HG03060 (cell line): ENCODE measurements around the gene OR5K2.

ENCODE experiments used
- ATAC-seq: cut with Tn5 transposase; IDR thresholded peaks from one replicate; pipeline ENCODE4 v1.9.1; 2021; ENCODE audit warnings: low read depth, moderate number of reproducible peaks; ENCODE audit not compliant: unreplicated experiment

Gene OR5K2

GRCh38 chr3:98521897-98522543 is 24.5 kb downstream of the OR5K2 start:
- ATAC-seq = peak; percentile 21

DNA sequence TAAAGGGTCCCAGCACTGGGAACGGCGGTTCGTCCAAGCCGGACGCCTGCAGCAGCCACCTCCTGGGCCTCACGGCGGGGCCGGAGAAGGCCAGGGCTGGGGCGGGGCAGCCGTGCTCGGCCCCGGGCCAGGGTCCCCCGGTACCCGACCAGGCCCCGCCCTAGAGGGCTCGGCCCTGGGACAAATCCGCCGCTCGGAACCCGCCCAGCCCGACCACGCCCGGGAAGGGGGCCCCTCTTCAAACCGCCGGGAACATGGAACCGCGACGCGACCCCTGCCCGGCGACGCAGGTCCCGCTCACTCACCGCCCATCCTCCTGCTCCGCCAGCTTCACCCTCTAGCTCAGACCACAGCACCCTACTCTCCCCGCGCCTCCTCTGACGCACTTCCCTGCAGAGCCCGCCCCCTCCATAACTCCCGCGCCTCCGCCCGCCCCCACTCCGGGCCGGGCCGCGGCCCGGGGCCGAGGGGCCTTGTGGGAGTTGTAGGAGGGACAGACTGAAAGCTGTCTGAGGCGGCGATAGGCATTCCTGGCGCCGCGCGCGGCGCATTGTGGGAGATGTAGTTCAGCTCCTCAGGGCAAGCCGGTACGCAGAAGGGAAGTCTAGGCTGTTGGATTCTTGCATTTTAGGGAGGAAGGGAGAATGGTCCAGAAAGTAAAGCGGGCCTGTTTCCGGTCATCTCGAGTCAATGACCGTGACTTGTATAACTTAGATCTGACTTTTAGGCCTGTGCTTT is 25.2 kb downstream of the OR5K2 start, which contains the start of gene CLDND1:
Gene CLDND1, minus strand, starts transcription at position 359 of the 738 bp plus-strand sequence. CDS start 1,478 bp downstream, outside the sequence.
- ATAC-seq = peak; percentile 68

- ATAC-seq = no peak
Measured at GRCh38 chr3:98525494-98525893, 28.0 kb downstream of the OR5K2 start.

DNA sequence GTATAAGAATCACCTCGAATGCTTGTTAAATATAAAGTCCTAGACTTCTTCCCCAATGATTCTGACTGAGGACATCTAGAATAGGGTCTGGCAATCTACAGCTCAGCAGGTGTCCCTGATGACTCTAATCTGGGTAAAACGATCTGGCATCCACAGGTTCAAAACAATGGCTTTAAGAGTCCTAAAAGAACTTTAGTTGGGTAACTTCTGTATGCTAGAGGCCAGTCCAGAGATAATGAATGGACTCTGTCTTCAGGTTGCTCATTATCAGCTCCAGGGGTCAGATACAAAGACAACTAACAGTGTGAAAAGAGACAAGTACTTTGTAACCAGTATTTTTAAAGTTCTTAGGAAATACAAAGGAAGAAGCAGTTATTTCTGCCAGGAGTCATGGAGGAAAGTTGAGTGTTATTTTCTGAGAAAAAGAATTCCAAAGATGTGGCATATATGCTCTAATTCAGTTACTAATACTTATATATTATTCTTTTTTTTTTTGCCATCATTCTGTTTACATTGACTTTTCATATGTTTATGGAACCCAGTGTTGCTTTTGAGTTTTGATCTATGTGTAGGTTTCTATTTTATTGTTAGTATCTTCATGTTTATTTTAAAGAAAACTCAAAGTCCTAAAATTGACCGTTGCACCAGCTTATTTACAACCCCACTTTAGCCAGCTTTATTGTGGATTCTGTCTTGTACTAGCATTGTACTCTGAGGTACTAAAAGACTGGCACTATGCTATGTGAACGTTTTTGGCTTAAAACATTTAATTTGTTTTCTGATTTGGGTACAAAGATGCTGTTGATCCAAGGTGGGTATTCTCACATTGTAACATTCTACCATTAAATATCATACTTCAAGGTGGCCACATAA is 31.2 kb downstream of the OR5K2 start:
- ATAC-seq = no peak

- ATAC-seq = no peak
Measured at GRCh38 chr3:98529856-98530459, 32.5 kb downstream of the OR5K2 start.

DNA sequence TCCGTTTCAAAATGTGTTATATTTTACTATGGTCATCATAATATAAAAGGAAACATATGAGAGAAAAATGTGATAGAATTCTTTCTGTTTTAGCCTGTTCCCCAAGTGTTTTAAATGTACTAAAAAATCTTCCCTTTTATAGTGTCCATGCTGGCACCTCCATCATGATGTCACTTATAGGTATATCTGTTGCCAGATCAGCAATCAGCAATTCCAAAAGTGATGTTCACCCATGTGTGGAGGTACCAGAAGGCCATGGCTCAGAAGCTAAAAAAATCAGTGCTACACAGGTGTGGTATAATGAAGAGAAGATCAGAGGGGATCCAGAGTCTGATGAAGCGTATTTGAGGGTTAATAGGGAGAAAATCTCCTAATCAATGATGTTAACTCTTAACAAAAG is 33.2 kb downstream of the OR5K2 start:
- no peak for ATAC-seq

DNA sequence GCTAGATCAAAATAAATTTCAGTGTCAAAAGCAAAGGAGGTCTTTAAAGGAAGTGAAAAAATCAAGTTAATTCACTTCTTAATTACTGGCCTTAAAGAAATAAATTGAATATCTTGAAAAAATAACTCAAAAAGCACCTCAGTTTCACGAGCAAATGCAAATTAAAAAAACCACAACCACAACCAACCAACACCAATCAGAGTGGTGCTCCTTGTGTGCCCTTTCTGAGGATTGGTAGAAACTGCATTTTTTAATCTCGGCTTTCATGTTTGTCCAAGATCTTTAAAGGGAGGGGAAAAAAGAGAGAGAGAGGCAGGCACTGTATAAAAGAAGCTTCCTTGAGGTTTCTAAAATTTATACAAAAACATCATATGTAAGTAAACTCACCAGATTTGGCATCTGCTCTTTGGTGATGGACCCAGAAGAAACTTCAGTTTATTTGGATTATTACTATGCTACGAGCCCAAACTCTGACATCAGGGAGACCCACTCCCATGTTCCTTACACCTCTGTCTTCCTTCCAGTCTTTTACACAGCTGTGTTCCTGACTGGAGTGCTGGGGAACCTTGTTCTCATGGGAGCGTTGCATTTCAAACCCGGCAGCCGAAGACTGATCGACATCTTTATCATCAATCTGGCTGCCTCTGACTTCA is 34.3 kb downstream of the OR5K2 start, which contains the start of gene GPR15:
Gene GPR15, plus strand, starts transcription at position 357 of the 653 bp plus-strand sequence. Its CDS starts 56 bp downstream, at position 413.
- no peak for ATAC-seq

DNA sequence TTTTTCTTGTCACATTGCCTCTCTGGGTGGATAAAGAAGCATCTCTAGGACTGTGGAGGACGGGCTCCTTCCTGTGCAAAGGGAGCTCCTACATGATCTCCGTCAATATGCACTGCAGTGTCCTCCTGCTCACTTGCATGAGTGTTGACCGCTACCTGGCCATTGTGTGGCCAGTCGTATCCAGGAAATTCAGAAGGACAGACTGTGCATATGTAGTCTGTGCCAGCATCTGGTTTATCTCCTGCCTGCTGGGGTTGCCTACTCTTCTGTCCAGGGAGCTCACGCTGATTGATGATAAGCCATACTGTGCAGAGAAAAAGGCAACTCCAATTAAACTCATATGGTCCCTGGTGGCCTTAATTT is 34.8 kb downstream of the OR5K2 start:
- no peak for ATAC-seq

DNA sequence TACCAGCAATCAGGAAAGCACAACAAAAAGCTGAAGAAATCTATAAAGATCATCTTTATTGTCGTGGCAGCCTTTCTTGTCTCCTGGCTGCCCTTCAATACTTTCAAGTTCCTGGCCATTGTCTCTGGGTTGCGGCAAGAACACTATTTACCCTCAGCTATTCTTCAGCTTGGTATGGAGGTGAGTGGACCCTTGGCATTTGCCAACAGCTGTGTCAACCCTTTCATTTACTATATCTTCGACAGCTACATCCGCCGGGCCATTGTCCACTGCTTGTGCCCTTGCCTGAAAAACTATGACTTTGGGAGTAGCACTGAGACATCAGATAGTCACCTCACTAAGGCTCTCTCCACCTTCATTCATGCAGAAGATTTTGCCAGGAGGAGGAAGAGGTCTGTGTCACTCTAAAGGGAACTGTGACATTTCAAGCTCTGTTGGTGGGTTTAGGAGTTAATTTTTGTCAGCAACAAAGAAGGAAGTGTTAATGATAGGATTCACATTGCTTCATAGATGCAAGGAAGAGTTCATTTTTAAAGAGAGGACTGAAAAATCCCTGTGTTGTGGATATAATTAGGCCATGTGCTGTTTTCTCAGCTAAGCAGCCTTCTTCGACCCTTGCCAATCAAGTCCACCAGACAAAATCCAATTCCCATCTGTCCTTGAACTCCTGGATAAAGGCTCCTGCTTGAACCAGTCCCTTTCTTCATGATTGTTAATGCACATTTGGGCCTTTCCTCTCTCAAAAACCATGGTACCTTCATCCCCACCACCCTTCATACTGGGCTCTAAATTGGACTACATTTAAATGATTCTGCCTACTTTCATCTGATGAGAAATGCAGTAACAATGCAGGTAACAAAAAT is 35.5 kb downstream of the OR5K2 start:
- no peak for ATAC-seq

- ATAC-seq = no peak
Measured at GRCh38 chr3:98534168-98534567, 36.7 kb downstream of the OR5K2 start.

- no peak for ATAC-seq
Measured at GRCh38 chr3:98534734-98535133, 37.3 kb downstream of the OR5K2 start.

- ATAC-seq = peak; percentile 77
Measured at GRCh38 chr3:98536456-98537017, 39.1 kb downstream of the OR5K2 start.

- ATAC-seq = no peak
Measured at GRCh38 chr3:98540346-98540745, 42.9 kb downstream of the OR5K2 start.

GRCh38 chr3:98541695-98542094 is 44.2 kb downstream of the OR5K2 start:
- ATAC-seq = no peak

DNA sequence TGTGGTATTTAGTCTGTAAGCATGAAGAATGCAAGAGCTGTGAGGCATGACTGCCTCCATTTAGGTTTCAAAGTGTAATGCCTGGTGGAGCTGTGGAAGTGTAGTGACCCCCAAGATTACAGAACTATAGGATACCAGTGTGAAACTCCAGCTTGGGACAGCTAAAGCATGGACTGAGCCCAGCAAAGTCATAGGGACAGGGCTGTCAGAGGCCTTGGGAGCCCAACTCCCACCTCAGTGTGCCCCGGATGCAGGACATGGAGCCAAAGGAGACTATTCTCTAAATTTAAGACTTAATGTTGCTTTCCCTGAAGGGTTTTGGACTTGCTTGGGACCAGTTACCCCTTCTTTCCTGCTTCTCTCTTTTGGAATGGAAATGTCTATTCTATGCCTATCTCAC is 45.1 kb downstream of the OR5K2 start:
- ATAC-seq = no peak

GRCh38 chr3:98545940-98546339 is 48.5 kb downstream of the OR5K2 start:
- ATAC-seq = no peak
